Neuronal stem cell (in vitro differentiated cells): ENCODE data around the gene THAP3.

ENCODE experiments used
- DNase-seq: peaks from one replicate; pipeline ENCODE4 v3.0.0-alpha.2; 2013; ENCODE audit warnings: low spot score
- H2AFZ ChIP-seq: one replicate; pipeline ENCODE4 v1.6.1; 2013; ENCODE audit warnings: mild to moderate bottlenecking, low read length, inconsistent platforms
- H2AK5ac ChIP-seq: 2 replicates; pipeline ENCODE4 v1.6.1; 2013; ENCODE audit warnings: low read depth, mild to moderate bottlenecking, inconsistent platforms, low read length, moderate library complexity, mixed read lengths
- H2BK120ac ChIP-seq: 2 replicates; pipeline ENCODE4 v1.6.1; 2013; ENCODE audit warnings: low read depth, mild to moderate bottlenecking, inconsistent platforms, low read length, moderate library complexity, mixed read lengths
- H2BK12ac ChIP-seq: one replicate; pipeline ENCODE4 v1.6.1; 2013; ENCODE audit warnings: low read length, inconsistent platforms
- H2BK15ac ChIP-seq: 2 replicates; pipeline ENCODE4 v1.6.1; 2013; ENCODE audit warnings: mild to moderate bottlenecking, low read length, inconsistent platforms, mixed read lengths
- H2BK5ac ChIP-seq: one replicate; pipeline ENCODE4 v1.6.1; 2013; ENCODE audit warnings: inconsistent platforms, mild to moderate bottlenecking, low read length, moderate library complexity
- H3K14ac ChIP-seq: one replicate; pipeline ENCODE4 v1.6.1; 2013; ENCODE audit warnings: low read length, inconsistent platforms
- H3K18ac ChIP-seq: 2 replicates; pipeline ENCODE4 v1.6.1; 2013; ENCODE audit warnings: low read length, inconsistent platforms
- H3K23ac ChIP-seq: 2 replicates; pipeline ENCODE4 v1.6.1; 2013; ENCODE audit warnings: low read depth, mild to moderate bottlenecking, mixed read lengths, low read length, inconsistent platforms; ENCODE audit not compliant: poor library complexity
- H3K27ac ChIP-seq: replicated peaks from 3 replicates; pipeline ENCODE4 v1.5.1; 2013; ENCODE audit warnings: low read length, inconsistent platforms
- H3K27me3 ChIP-seq, 3 experiments: 2 replicates each; pipeline ENCODE4 v1.6.1; 2013; ENCODE audit warnings: low read length in 3 of 3, mild to moderate bottlenecking in 2 of 3, inconsistent platforms in 1 of 3, low read depth in 1 of 3, mixed read lengths in 1 of 3, moderate library complexity in 1 of 3; ENCODE audit not compliant: control insufficient read depth in 3 of 3, insufficient read depth in 3 of 3
- H3K36me3 ChIP-seq, 2 donors: replicated peaks in 1 of 2; 2 replicates each; pipeline ENCODE4 v1.6.1; 2013; ENCODE audit warnings: low read length in 2 of 2; ENCODE audit not compliant: control insufficient read depth in 2 of 2, insufficient read depth in 2 of 2
- H3K4ac ChIP-seq: 2 replicates; pipeline ENCODE4 v1.6.1; 2013; ENCODE audit warnings: inconsistent platforms, mild to moderate bottlenecking, low read length, moderate library complexity
- H3K4me1 ChIP-seq, 2 donors: 1 replicate in 1 of 2; 2 replicates in 1 of 2; pipeline ENCODE4 v1.6.1; 2013; ENCODE audit warnings: low read length in 2 of 2, low read depth in 1 of 2; ENCODE audit not compliant: control insufficient read depth in 2 of 2, insufficient read depth in 1 of 2
- H3K4me2 ChIP-seq: one replicate; pipeline ENCODE4 v1.6.1; 2013; ENCODE audit warnings: mild to moderate bottlenecking, low read length, inconsistent platforms; ENCODE audit not compliant: insufficient read depth, poor library complexity, severe bottlenecking
- H3K4me3 ChIP-seq, 2 donors: 2 replicates each; pipeline ENCODE4 v1.5.1; 2013; ENCODE audit warnings: low read length in 2 of 2, mild to moderate bottlenecking in 2 of 2, inconsistent platforms in 1 of 2, moderate library complexity in 1 of 2
- H3K79me1 ChIP-seq: one replicate; pipeline ENCODE4 v1.6.1; 2013; ENCODE audit warnings: low read depth, mild to moderate bottlenecking, inconsistent platforms, low read length, moderate library complexity
- H3K9ac ChIP-seq: one replicate; pipeline ENCODE4 v1.6.1; 2013; ENCODE audit warnings: mild to moderate bottlenecking, low read depth, low read length, inconsistent platforms; ENCODE audit not compliant: poor library complexity
- H3K9me3 ChIP-seq, 2 donors: replicated peaks in 1 of 2; 2 replicates each; pipeline versions ENCODE3 to v1.6.1; 2013; ENCODE audit warnings: low read length in 2 of 2, mild to moderate bottlenecking in 2 of 2, inconsistent platforms in 1 of 2, low read depth in 1 of 2, mixed read lengths in 1 of 2, moderate library complexity in 1 of 2; ENCODE audit not compliant: control insufficient read depth in 2 of 2, insufficient read depth in 1 of 2
- H4K8ac ChIP-seq: one replicate; pipeline ENCODE4 v1.6.1; 2013; ENCODE audit warnings: low read depth, mild to moderate bottlenecking, inconsistent platforms, low read length, moderate library complexity
- H4K91ac ChIP-seq: one replicate; pipeline ENCODE4 v1.6.1; 2013; ENCODE audit warnings: low read length, low read depth, mild to moderate bottlenecking, inconsistent platforms; ENCODE audit not compliant: poor library complexity
- WGBS, 2 donors: extraction: QIAGEN DNeasy Blood & Tissue Kit; methylation state at CpG; one replicate each; pipeline ENCODE4 v1.1.7; 2013; ENCODE audit warnings: missing lambda C conversion rate in 2 of 2, mixed read lengths in 1 of 2; ENCODE audit not compliant: insufficient read length in 2 of 2, insufficient replicate concordance in 1 of 2; ENCODE audit errors: extremely low coverage in 2 of 2; 5-methylcytosine and 5-hydroxymethylcytosine counted together

THAP3 gene

DNA sequence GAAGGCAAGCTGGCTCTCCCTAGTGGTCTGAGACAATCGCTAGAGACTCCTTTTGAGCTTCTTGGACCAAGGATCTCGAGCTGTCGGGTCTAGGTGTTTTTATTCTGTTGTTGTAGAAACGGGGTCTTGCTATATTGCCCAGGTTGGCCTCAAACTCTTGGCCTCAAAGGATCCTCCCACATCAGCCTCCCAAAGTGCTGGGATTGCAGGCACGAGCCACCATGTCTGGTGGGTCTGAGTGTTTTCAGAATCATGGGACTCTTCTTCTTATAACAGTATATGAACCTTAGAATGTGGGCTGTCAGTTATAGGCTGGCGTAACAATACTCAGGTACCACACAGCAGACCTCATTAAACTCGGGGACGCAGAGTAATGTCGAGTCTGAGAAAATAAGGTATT, 43.8 kb downstream of the THAP3 start:
- H3K36me3 ChIP-seq = peaks cover 19 to 63% of the 10 kb centered on the region in 2 donors
- H3K4me3 ChIP-seq = no peak overlapping the region
- H3K27me3 ChIP-seq = no peaks in the 10 kb centered on the region
- H2BK12ac ChIP-seq = no peak overlapping the region
- H3K9me3 ChIP-seq = peaks cover 2 to 3% of the 10 kb centered on the region in 2 donors
- H2AK5ac ChIP-seq = no peak overlapping the region
- H2BK120ac ChIP-seq = no peak overlapping the region
- no peak overlapping the region for H2BK5ac ChIP-seq
- no peak for DNase-seq
- H3K4me2 ChIP-seq = no peak overlapping the region
- no peak overlapping the region for H4K91ac ChIP-seq
- peaks cover 4% of the 10 kb centered on the region for H3K79me1 ChIP-seq
- H2AFZ ChIP-seq = no peak overlapping the region
- no peak overlapping the region for H3K27ac ChIP-seq
- no peak overlapping the region for H2BK15ac ChIP-seq
- H3K9ac ChIP-seq = no peak overlapping the region
- no peak overlapping the region for H4K8ac ChIP-seq
- H3K14ac ChIP-seq = no peak overlapping the region
- H3K4ac ChIP-seq = no peak overlapping the region
- no peak overlapping the region for H3K23ac ChIP-seq
- no peak overlapping the region for H3K18ac ChIP-seq
- WGBS, 2 donors = no CpG with 5 or more reads among the region's 9 CpGs
- H3K4me1 ChIP-seq = no peaks in the 10 kb centered on the region

DNA sequence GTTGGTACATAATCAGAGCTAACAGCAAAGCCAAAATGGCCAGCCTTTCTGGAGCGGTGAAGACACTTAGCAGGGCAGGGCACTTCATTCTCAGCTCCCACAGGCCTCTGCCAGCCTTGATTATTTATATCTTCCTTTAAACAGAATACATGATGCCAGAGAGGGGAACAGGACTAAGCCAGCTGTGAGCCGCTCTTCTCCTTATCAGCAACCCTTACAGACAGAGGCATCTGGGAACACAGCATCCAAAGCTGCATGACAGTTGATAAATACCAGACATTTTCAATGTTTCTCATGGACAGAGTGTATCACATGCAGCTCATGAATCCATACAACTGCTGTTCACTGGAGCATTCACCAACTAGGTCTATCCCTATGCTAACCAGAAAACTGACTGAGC, 47.9 kb downstream of the THAP3 start:
- H3K9me3 ChIP-seq = peaks cover 2 to 3% of the 10 kb centered on the region in 2 donors
- no peak overlapping the region for H3K4ac ChIP-seq
- no peak overlapping the region for H4K8ac ChIP-seq
- H3K36me3 ChIP-seq = peaks cover 18 to 70% of the 10 kb centered on the region in 2 donors
- H3K27me3 ChIP-seq = no peaks in the 10 kb centered on the region
- H3K4me2 ChIP-seq = no peak overlapping the region
- DNase-seq = no peak
- no peak overlapping the region for H3K4me3 ChIP-seq
- no peak overlapping the region for H2AFZ ChIP-seq
- no peak overlapping the region for H3K18ac ChIP-seq
- no peak overlapping the region for H4K91ac ChIP-seq
- no peaks in the 10 kb centered on the region for H3K4me1 ChIP-seq
- H3K23ac ChIP-seq = no peak overlapping the region
- H2AK5ac ChIP-seq = no peak overlapping the region
- no peak overlapping the region for H3K27ac ChIP-seq
- H2BK5ac ChIP-seq = no peak overlapping the region
- H2BK12ac ChIP-seq = no peak overlapping the region
- no peak overlapping the region for H3K14ac ChIP-seq
- H3K79me1 ChIP-seq = no peaks in the 10 kb centered on the region
- H2BK120ac ChIP-seq = no peak overlapping the region
- WGBS, 2 donors = no CpG with 5 or more reads among the region's 2 CpGs
- H3K9ac ChIP-seq = no peak overlapping the region
- no peak overlapping the region for H2BK15ac ChIP-seq

DNA sequence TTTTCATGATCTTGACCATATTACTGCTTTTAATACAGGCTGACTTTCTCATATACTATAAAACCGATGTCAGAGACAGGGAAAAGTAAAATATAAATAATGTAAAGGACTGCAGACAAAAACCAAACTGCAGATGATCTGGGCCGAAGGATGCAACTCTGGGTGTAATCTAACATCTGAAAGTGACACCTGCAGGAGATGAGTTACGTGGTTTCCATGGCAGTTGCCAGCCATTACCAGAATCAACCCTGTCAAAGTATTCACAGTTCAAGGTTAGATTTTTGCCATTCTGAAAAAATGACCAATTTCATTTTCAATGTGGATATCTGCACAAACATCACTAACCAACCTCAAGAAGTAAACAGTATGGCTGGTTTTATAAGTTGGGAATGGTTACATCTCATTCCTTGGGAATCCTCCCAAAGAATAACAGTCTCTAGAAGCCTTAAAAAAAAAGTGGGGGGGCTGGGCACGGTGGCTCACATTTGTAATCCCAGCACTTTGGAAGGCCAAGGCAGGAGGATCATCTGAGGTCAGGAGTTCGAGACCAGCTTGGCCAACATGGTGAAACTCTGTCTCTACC, 49.2 kb downstream of the THAP3 start:
- WGBS, 2 donors = no CpG with 5 or more reads among the region's 5 CpGs
- Histone ChIP-seq H2BK120ac (no peak overlapping the region), H4K91ac (no peak overlapping the region), H4K8ac (no peak overlapping the region), H3K4me3 (no peak overlapping the region), H3K9me3 (peaks cover 2 to 3% of the 10 kb centered on the region in 2 donors), H2BK15ac (no peak overlapping the region), H3K18ac (no peak overlapping the region), H3K14ac (no peak overlapping the region), H2BK12ac (no peak overlapping the region), H3K36me3 (peaks cover 22 to 75% of the 10 kb centered on the region in 2 donors), H3K4me1 (no peaks in the 10 kb centered on the region), H3K23ac (no peak overlapping the region), H2BK5ac (no peak overlapping the region), H3K9ac (no peak overlapping the region), H2AK5ac (no peak overlapping the region), H3K27me3 (no peaks in the 10 kb centered on the region), H3K27ac (no peak overlapping the region), H3K4me2 (no peak overlapping the region), H3K4ac (no peak overlapping the region), H3K79me1 (no peaks in the 10 kb centered on the region), H2AFZ (no peak overlapping the region)
- DNase-seq = no peak

DNA sequence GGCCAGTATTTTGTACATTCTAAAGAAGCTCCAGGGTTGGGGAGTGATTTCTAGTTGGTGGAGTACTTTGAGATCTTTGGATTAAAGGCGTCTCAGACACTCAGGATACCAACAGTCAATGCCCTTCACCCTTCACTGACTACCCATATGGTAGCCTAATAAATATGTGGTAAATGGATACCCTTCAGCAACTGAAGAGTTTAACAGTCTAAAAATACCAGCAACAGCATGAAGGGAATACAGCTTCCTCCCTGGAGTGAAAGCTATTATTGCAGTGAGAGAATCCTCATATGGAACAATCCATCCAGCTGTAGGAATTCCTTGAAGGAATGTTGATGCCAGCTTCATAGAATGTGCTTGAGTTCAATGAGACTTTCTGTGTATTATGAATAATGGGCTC, 50.1 kb downstream of the THAP3 start:
- H3K4ac ChIP-seq = no peak overlapping the region
- no peak overlapping the region for H2BK120ac ChIP-seq
- H2BK15ac ChIP-seq = no peak overlapping the region
- H4K8ac ChIP-seq = no peak overlapping the region
- H3K4me1 ChIP-seq = no peaks in the 10 kb centered on the region
- no peak overlapping the region for H4K91ac ChIP-seq
- peaks cover 2 to 3% of the 10 kb centered on the region in 2 donors for H3K9me3 ChIP-seq
- no peak for DNase-seq
- H2AK5ac ChIP-seq = no peak overlapping the region
- peaks cover 28 to 83% of the 10 kb centered on the region in 2 donors for H3K36me3 ChIP-seq
- no peaks in the 10 kb centered on the region for H3K79me1 ChIP-seq
- no peak overlapping the region for H3K14ac ChIP-seq
- no peak overlapping the region for H3K18ac ChIP-seq
- H2AFZ ChIP-seq = no peak overlapping the region
- H2BK5ac ChIP-seq = no peak overlapping the region
- H3K4me3 ChIP-seq = no peak overlapping the region
- H3K27ac ChIP-seq = no peak overlapping the region
- no CpG with 5 or more reads among the region's 1 CpG for WGBS, 2 donors
- H3K23ac ChIP-seq = no peak overlapping the region
- no peak overlapping the region for H2BK12ac ChIP-seq
- H3K27me3 ChIP-seq = no peaks in the 10 kb centered on the region
- H3K4me2 ChIP-seq = no peak overlapping the region
- no peak overlapping the region for H3K9ac ChIP-seq
